Tracheal epithelial cell (primary cell): Measurements from ENCODE around the gene CA5A. TPM values are rescaled to one million over a fixed set of nuclear protein-coding genes. Genes with fewer than 3 reads are reported as not detected.

Experiments used
- total RNA-seq: library from RNA; depleted of rRNA; stranded (reverse); fragments of >200 nt; gene quantifications from 2 replicates; pipeline ENCODE4 v1.2.1, GENCODE V29; 2014

The CA5A gene
- not detected in 2 replicates for total RNA-seq

GRCh38 chr16:87936375-87937230 lies at the start of gene CA5A:
CA5A (minus strand) TSS chr16:87936529; CDS start chr16:87936450, 79 bp downstream.

GRCh38 chr16:87950765-87951551 lies 14.6 kb upstream of the CA5A start, which contains the start of gene BANP:
BANP (plus strand) TSS chr16:87951434; CDS start chr16:87975116, 23,682 bp downstream.

GRCh38 chr16:87869061-87869878 lies 67.1 kb downstream of the CA5A start, which contains the start of gene SLC7A5:
SLC7A5 (minus strand) TSS chr16:87869507; CDS start chr16:87869422, 85 bp downstream.

Other genes with a start within 250 kb of the CA5A start
- gene KLHDC4, start 170.5 kb downstream of the CA5A start, total RNA-seq, result 21.1 and 28.9 TPM in 2 replicates
- 68.7 and 330 TPM in 2 replicates for gene SLC7A5, start 67.0 kb downstream of the CA5A start, total RNA-seq
- gene BANP, start 14.9 kb upstream of the CA5A start, total RNA-seq, result 20.9 and 32.8 TPM in 2 replicates